GM18498 (cell line): Measurements from ENCODE around the gene FAR1.
"Not testable (repeated sequence)": the region's sequence is repeated elsewhere in the genome, so short reads cannot be mapped to it uniquely, and the experiment has no call there.

ENCODE experiments used
- ATAC-seq: cut with Tn5 transposase; IDR thresholded peaks from one replicate; pipeline ENCODE4 v1.9.1; 2021; ENCODE audit warnings: mild to moderate bottlenecking, moderate library complexity; ENCODE audit not compliant: unreplicated experiment

FAR1 gene, protein sequence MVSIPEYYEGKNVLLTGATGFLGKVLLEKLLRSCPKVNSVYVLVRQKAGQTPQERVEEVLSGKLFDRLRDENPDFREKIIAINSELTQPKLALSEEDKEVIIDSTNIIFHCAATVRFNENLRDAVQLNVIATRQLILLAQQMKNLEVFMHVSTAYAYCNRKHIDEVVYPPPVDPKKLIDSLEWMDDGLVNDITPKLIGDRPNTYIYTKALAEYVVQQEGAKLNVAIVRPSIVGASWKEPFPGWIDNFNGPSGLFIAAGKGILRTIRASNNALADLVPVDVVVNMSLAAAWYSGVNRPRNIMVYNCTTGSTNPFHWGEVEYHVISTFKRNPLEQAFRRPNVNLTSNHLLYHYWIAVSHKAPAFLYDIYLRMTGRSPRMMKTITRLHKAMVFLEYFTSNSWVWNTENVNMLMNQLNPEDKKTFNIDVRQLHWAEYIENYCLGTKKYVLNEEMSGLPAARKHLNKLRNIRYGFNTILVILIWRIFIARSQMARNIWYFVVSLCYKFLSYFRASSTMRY

DNA sequence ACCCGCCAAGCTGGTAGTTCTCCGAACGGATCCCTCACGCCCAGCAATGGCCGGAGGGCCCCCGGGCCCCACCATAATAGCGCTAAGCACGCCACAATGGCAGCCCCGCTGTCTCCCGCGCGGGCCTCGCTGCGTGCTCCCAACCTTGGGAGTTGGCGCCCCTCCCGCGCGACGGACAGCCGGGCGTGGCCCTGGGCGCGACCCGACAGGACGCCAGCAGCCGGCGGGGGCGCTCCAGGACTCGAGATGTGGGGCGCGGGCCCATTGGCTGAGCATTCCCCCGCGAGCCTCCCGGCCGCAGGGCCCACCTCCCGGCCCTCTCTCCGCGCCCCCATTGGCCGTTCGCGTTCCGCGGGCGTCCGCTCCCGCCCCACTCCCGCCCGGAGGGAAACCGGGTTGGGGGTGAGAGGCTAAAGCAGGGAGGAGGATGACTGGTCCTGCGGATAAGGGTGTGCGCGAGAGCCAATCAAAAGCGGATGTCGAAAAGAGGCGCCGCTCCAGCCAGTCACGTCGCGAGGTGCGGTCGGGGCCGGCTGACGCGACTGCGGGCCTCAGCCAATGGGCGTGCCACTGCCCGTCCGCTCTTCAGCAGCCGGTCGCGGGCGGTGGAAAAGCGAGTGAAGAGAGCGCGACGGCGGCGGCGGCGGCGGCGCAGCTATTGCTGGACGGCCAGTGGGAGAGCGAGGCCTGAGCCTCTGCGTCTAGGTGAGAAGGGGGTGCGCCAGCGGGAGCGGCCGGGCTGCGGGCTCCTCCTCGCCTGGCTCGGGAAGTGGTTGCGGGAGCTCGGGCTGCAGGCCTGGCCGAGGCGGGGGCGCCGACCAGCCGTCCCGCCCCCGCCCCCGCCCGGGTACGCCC lies at the start of gene FAR1:
TSS of gene FAR1 (plus strand) at position 567 of the 855 bp plus-strand sequence. CDS start 26,098 bp downstream, outside the sequence.
- peak; percentile 90 for ATAC-seq

DNA sequence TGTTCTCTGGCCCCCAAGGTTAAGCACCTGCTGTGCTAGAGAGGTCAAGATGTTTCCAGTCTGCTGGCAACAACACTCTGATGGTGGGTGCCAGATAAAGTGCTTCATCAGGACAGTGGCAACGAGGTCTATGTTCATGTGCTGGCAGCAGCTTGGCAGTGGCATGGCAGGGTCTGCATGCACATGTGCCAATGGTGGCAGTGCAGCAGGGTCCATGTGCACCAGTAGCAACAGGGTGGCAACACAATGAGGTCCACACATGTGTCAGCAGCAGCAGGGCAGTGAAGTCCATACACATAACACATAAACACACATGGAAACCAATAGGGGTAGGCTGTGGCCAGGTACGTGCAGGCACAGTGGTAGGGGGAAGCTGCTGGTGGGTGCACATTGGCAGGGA lies 48.4 kb upstream of the FAR1 start:
- no peak for ATAC-seq

GRCh38 chr11:13626818-13627217 lies 41.6 kb upstream of the FAR1 start:
- not testable (repeated sequence) for ATAC-seq

DNA sequence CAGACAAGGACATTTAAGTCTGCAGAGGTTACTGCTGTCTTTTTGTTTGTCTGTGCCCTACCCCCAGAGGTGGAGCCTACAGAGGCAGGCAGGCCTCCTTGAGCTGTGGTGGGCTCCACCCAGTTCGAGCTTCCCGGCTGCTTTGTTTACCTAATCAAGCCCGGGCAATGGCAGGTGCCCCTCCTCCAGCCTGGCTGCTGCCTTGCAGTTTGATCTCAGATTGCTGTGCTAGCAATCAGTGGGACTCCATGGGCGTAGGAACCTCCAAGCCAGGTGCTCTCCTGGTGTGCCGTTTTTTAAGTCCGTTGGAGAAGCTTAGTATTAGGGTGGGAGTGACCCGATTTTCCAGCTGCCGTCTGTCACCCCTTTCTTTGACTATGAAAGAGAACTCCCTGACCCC lies 39.8 kb upstream of the FAR1 start:
- not testable (repeated sequence) for ATAC-seq

DNA sequence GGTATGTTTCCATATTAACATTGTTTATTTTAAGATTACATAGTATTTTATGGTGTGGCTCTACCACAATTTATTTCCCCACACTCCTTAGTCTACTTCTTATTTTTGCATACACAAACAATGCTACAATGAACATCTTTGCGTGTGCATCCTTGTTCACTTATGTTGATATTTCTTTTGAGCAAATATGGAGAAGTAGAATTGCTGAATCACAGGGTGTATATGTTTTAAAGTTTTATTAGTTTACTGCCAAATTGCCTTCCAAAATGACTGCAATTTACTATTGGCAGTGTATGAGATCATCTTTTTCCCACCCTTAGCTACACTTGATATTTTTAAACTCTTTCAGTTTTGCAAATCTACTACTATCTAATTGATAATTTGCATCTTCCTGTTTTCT lies 38.7 kb upstream of the FAR1 start:
- no peak for ATAC-seq

- ATAC-seq = no peak
Observed at GRCh38 chr11:13635290-13635689, 33.2 kb upstream of the FAR1 start.

- ATAC-seq = no peak
Observed at GRCh38 chr11:13635804-13636203, 32.7 kb upstream of the FAR1 start.

DNA sequence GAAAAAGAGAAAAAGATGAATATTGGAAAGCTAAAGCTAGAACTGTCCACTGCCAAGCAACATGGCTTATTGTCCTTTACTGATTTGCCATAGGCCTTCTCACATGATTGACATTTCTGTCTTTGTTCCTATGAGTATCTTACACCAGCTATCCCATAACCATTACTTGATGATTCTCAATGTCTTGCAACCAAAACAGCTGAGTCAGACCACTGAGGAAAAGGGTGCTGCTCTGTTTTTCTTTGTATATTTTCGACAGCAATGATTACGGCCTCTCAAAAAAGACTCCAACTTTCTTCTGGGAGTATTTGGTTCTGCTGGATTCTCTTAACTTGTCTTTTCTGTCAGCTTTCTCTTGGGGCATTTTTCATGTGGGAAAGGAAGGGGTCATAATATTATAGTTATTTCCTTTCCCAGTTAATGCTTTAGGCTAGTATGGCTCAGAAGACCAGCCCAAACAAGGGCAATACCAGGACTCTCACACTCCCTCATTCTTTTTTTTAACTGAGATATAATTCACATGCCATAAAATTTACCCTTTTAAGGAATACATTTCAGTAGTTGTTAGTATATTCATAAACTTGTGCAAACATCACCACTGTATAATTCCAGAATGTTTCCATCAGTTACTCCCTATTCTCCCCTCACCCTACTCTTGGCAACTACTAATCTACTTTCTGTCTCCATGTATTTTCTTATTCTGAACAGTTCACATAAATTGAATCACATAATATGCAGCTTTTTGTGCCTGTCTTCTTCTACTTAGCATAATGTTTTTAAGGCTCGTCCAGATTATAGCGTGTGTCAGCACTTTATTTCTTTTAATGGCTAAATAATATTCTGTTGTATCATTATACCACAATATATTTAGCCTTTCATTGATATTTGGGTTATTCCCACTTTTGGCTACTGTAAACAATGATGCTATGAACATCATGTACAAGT lies 31.1 kb upstream of the FAR1 start:
- ATAC-seq = no peak

DNA sequence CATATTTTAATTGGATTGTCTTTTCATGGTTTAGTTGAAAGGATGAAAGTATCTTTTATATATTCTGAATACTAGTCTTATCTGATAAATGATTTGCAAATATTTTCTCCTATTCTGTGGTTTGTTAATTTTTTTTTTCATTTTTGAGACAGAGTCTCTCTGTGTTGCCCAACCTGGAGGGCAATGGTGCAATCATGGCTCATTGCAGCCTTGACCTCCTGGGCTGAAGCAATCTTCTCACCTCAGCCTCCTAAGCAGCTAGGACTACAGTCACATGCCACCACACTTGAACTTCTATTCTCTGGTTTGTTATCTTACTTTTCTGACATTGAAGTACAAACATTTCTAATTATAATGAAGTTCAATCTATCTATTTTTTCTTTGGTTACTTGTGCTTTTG lies 30.0 kb upstream of the FAR1 start:
- no peak for ATAC-seq

GRCh38 chr11:13644997-13645687 lies 23.3 kb upstream of the FAR1 start:
- ATAC-seq = no peak

GRCh38 chr11:13647391-13647790 lies 21.1 kb upstream of the FAR1 start:
- no peak for ATAC-seq

GRCh38 chr11:13649619-13650018 lies 18.8 kb upstream of the FAR1 start:
- no peak for ATAC-seq

GRCh38 chr11:13651515-13651914 lies 17.0 kb upstream of the FAR1 start:
- not testable (repeated sequence) for ATAC-seq

DNA sequence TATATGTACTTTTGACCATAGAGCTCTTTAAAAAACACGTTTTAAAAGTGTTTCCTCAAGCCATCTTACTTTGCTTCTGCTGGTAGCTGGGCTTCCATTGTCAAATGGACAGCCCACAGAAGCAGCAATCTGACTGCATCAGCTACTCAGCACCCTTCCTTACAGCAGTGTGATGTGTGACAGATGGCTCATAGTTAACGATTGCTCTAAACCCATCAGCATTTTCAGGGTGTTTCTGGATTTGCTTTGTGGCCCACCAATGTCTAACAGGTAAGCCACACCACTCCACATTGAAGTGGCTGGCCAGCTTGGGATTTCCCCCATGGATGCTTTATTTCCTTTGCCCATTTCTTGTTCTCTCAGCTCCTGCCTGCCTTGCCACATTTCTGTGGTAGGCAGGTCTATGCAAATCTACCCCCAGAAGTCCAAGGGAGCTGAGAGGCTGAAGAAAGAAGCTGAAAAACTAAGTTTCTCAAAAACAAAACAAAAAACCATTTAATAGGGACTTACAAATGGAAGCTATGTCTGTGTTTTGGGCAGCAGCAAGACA lies 7.3 kb upstream of the FAR1 start:
- no peak for ATAC-seq

DNA sequence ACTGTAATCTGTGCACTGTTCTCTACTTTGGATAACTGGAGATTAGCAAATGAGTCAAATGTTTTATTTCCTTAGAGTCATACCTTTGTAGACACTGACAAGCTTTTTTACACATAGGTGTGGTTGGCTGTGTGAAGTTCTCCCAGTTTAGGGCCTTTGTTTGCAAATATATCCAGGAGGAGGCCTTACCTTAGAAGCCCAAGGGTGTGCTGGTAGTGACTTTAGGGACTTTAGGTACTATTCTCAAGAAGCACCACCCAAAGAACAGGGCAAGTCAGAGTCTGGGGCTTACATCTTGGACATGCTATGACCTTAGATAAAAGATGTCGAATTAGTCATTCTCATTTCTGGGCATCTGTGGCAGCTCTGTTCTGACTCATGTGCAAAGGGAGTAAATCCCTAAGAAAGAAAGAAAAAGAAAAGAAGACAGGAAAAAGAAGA lies 4.8 kb upstream of the FAR1 start:
- no peak for ATAC-seq

DNA sequence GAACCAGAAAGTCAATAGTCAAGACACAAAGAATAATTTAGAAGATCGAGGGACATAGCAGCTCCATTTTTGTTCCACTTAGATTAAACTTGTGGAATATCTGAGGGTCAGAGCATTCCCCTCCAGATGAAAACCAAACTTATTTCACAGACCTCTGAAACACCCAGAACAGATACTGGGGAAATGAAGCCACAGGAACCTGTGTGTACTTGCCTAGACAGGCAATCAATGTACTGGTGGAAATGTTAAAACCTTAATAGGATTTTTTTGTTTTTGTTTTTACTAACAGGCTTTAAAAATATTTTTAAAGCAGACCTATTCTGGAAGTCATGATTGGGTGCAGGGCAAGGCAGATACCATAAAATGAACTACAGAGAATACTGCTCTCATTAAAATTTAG lies 4.1 kb upstream of the FAR1 start:
- ATAC-seq = no peak

DNA sequence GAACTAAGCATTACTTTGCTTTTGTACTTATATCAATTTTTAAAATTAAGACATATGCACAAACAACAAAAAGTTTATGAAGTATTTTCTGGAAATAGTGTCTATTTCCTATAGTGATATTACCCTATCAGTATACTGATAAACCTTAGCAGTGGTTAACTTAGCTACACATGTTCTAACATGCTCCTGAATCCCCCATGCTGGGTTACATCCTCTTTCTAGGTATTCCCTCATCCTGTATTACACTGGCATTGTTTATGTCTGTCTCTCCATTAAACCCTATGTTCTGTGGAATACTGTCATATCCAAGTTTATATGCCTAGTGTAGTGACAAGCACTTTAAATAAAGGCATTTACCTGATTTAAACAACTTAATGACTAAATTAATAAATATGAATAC lies 1.8 kb upstream of the FAR1 start:
- ATAC-seq = no peak

- no peak for ATAC-seq
Observed at GRCh38 chr11:13667245-13667644, 1.2 kb upstream of the FAR1 start.

DNA sequence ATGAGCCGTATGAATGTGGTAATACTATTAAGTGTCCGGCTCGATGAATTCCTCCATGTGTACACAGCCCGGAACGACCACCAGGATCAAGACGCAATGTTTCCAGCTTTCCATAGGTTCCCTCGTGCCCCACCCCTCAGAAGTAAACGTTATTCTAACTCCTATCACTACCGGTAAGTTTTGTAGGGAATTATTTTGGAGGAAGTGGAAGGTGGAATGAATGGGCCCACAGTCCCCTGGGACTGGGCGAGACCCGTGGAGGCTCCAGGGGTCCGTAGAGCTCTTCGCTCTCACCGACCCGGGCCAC lies 720 bp upstream of the FAR1 start:
- ATAC-seq = no peak

DNA sequence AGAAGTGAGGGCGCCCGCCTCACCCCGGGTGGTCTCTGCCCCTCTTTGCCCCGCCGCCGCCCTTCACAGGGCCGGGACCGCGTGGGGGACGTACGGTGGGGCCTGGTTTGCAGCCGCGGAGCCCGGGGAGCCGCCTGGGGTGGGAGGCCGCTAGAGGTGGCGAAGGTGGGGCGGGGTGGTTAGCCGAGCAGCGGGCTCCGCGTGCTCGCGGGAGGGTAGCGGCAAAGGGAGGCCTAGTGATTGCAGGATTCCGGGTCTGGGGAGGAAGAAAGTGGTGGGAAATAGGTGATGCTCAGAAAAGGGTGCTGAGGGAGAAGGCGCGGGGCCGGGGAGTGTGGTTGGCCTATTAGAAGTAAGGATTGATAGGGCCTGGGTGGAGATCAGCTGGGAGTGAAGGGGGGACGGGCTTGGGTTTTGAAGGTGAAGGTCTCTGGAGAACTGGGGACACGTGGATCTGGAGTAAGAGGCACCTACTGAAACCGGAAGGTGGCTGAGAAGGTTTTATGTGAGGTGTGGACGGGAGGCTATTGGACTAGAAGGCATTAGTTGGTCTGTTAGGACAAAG lies 571 bp downstream of the FAR1 start:
- peak; percentile 25 for ATAC-seq
